SU-DHL-6 (cell line): ENCODE measurements around the gene FN1.

Source experiments
- EZH2phosphoT487 ChIP-seq: fragments of 200-600 bp; sonication (generic), shearing (Covaris generic); conservative IDR thresholded peaks from 2 replicates; pipeline ENCODE4 v1.6.1; 2018; ENCODE audit warnings: mild to moderate bottlenecking, antibody characterized with exemption, low read length, moderate library complexity, mixed read lengths
- TF ChIP-seq, protein P1 (sequence below): fragments of 200-600 bp; sonication (generic); IDR thresholded peaks from one replicate; pipeline ENCODE4 v1.5.1; 2017; ENCODE audit warnings: antibody characterized with exemption, mild to moderate bottlenecking, low read length, moderate library complexity; ENCODE audit not compliant: insufficient read depth, poor library complexity, severe bottlenecking

DNA sequence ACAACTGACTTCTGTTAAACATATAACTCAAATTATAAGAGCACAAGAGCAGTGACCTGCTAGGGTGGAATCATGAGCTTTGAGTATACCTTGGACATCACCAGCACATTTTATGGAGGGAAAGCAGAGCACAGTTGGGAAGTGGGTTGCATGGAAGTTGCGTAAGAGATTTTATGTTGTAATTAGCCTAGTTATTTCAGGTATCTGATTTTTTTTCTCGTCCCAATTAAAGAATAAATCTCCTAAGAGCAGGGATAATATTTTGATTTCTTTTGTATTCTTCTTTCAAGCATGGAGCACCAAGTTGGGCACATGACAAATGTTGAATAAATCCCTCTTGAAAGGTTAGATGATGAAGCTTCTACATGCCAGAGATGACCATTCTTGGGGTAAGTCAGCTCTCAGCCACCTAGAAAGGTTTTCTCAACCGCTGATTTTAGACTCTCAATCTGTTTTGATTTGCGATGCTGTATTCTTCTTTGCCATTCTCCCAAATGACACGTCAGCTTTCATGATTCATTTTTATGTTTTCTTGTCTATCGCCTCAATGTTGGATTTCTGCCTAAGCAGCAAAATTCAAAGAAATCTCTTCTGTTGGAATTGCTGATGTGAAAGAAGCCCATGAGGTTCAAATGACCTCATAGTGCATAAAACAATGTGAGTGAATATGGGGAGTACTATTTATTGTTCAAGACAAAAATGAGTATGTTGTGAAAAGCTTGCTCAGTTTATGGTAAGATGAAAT, 15.3 kb upstream of the FN1 start:
- TF ChIP-seq, protein P1, sequence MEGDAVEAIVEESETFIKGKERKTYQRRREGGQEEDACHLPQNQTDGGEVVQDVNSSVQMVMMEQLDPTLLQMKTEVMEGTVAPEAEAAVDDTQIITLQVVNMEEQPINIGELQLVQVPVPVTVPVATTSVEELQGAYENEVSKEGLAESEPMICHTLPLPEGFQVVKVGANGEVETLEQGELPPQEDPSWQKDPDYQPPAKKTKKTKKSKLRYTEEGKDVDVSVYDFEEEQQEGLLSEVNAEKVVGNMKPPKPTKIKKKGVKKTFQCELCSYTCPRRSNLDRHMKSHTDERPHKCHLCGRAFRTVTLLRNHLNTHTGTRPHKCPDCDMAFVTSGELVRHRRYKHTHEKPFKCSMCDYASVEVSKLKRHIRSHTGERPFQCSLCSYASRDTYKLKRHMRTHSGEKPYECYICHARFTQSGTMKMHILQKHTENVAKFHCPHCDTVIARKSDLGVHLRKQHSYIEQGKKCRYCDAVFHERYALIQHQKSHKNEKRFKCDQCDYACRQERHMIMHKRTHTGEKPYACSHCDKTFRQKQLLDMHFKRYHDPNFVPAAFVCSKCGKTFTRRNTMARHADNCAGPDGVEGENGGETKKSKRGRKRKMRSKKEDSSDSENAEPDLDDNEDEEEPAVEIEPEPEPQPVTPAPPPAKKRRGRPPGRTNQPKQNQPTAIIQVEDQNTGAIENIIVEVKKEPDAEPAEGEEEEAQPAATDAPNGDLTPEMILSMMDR: no peak
- no peak for TF ChIP-seq EZH2phosphoT487
